Measurements from ENCODE around the gene CERCAM.

The CERCAM gene

DNA sequence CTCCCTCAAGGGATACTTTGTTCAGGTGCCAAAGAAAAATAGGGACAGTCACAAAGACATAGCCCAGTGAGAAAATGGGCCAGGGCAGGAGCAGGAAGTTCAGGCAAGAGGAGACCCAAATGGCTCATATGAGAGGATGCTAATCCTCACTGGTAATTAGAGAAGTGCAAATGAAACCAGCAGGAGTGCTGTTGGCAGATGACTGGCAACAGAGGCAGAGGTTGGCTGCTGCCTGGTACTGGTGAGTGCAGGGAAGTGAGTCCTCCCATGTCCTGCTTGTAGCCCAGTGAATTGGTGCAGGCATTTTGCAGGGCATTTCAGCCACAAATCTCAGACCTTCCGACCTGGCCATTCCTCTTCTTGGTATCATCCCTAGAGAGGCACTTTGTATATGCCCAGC, 58.6 kb downstream of the CERCAM start:
- H3K4me1 ChIP-seq (ENCODE audit: control insufficient read depth, insufficient read depth, low read length), result no peaks in the 10 kb centered on the region

DNA sequence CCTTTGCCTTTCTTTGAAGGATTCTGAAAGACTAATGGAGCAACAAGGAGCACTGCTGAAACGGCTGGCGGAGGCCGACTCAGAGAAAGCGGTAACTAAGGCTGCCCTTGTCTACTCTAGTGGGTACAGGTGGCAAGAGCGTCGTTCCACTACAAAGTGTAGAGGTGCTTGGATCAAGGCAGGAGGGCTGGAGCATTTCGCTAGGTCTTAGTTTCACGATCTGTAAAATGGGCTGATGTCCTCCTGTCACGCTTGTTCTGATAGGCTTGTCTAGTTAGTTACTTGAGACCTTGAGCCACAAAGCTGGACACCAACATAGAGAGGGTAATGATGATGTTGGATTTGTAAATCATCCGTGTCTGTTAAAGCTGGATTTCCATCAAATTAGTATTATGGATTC, 60.9 kb downstream of the CERCAM start:
- Histone ChIP-seq H3K27me3 (ENCODE audit: control insufficient read depth, insufficient read depth, low read length) (no peaks in the 10 kb centered on the region), H3K4me2 (ENCODE audit: low read length) (no peak overlapping the region), H3K36me3 (ENCODE audit: insufficient read depth, low read length) (peaks cover 61% of the 10 kb centered on the region), H3K9me3 (replicated peaks; ENCODE audit: low read length) (no peaks in the 10 kb centered on the region), H3K4me1 (ENCODE audit: control insufficient read depth, insufficient read depth, low read length) (no peaks in the 10 kb centered on the region), H3K4me3 (ENCODE audit: low read length) (no peak overlapping the region), H3K9ac (ENCODE audit: low read depth, low read length) (no peak overlapping the region)

More for the DNA sequence above, 58.6 kb downstream of the CERCAM start:
- Histone ChIP-seq H3K9me3 (replicated peaks; ENCODE audit: low read length) (no peaks in the 10 kb centered on the region), H3K4me3 (ENCODE audit: low read length) (no peak overlapping the region), H3K4me2 (ENCODE audit: low read length) (no peak overlapping the region), H3K9ac (ENCODE audit: low read depth, low read length) (no peak overlapping the region), H3K36me3 (ENCODE audit: insufficient read depth, low read length) (peaks cover 42% of the 10 kb centered on the region), H3K27me3 (ENCODE audit: control insufficient read depth, insufficient read depth, low read length) (no peaks in the 10 kb centered on the region)

DNA sequence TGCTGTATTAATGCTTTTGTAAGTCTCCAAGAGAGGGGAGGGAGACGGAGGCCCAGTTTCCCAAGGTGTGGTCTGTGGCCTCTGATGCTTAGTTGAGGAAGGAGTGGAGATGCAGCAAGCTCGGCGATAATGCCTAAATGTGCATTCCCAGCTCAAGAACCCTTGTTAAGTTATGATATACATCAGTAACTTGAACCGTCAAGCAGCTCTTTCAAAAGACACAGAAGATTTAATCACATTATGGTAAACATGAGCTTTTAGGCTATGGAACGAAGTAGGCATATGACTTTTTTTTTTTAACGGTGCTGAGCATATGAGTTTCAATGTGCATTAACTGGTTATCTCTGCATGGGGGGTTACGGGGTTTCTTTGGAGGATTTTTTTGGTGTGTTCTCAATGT, 61.5 kb downstream of the CERCAM start:
- Histone ChIP-seq H3K36me3 (ENCODE audit: insufficient read depth, low read length) (peaks cover 68% of the 10 kb centered on the region), H3K9ac (ENCODE audit: low read depth, low read length) (no peak overlapping the region), H3K4me2 (ENCODE audit: low read length) (no peak overlapping the region), H3K4me1 (ENCODE audit: control insufficient read depth, insufficient read depth, low read length) (no peaks in the 10 kb centered on the region), H3K9me3 (replicated peaks; ENCODE audit: low read length) (no peaks in the 10 kb centered on the region), H3K4me3 (ENCODE audit: low read length) (no peak overlapping the region), H3K27me3 (ENCODE audit: control insufficient read depth, insufficient read depth, low read length) (no peaks in the 10 kb centered on the region)

DNA sequence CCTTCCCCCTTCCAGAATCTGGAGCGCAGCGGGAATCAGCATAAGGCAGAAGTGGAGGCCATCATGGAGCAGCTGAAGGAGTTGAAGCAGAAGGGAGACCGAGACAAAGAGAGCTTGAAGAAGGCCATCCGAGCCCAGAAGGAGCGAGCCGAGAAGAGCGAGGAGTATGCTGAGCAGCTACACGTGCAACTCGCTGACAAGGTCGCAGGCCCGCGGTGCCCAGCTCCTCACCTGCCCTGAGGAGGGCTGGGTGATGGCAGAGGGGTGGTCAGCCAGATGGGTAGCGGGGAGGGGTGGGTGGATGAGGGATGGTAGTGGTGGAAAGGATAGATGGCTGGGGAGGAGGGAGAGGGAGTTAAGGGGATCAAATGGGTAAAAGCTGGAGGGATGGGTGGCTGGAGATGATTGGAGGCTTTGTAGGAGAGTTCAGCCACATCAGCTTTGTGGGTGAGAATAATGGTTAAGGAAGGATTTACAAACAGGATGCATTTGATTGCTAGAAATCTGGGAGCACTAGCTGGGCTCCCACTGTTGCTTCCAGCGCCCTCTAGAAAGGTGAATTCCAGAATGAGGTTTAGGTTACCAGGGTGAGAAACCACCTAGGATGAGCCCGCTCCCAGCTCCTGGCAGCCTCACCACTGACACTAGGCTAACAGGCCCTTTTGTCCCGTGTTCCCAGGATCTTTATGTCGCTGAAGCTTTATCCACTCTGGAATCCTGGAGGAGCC, 64.2 kb downstream of the CERCAM start:
- Histone ChIP-seq H3K9ac (ENCODE audit: low read depth, low read length) (no peak overlapping the region), H3K27me3 (ENCODE audit: control insufficient read depth, insufficient read depth, low read length) (no peaks in the 10 kb centered on the region), H3K36me3 (ENCODE audit: insufficient read depth, low read length) (peaks cover 68% of the 10 kb centered on the region)

DNA sequence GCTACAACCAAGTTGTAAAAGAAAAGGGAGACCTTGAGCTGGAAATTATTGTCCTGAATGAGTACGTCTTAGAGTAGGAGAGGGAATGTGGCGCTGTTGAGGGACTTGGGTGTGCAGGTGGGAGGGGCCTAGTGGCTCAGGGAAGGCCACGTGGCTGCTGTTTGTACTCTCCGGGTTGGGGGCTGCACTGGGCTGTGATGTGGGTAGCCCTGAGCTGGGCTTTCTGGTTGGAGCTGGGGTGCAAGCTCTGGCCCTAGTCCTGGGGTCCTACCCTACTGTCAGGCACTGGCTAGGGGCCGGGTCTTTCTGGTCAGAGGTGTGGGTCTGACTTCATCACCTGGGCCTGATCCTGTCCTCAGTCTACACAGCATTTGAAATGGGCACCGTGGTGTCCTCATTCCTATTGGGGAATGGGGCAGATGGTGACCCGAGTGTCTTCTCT, 64.8 kb downstream of the CERCAM start:
- H3K4me2 ChIP-seq (ENCODE audit: low read length), result no peak overlapping the region
- H3K4me1 ChIP-seq (ENCODE audit: control insufficient read depth, insufficient read depth, low read length), result no peaks in the 10 kb centered on the region
- H3K36me3 ChIP-seq (ENCODE audit: insufficient read depth, low read length), result peaks cover 71% of the 10 kb centered on the region
- H3K27me3 ChIP-seq (ENCODE audit: control insufficient read depth, insufficient read depth, low read length), result no peaks in the 10 kb centered on the region
- H3K9me3 ChIP-seq (replicated peaks; ENCODE audit: low read length), result no peaks in the 10 kb centered on the region
- H3K4me3 ChIP-seq (ENCODE audit: low read length), result no peak overlapping the region
- no peak overlapping the region for H3K9ac ChIP-seq (ENCODE audit: low read depth, low read length)

More for the DNA sequence above, 64.2 kb downstream of the CERCAM start:
- Histone ChIP-seq H3K4me3 (ENCODE audit: low read length) (no peak overlapping the region), H3K4me2 (ENCODE audit: low read length) (no peak overlapping the region), H3K4me1 (ENCODE audit: control insufficient read depth, insufficient read depth, low read length) (no peaks in the 10 kb centered on the region), H3K9me3 (replicated peaks; ENCODE audit: low read length) (no peaks in the 10 kb centered on the region)

DNA sequence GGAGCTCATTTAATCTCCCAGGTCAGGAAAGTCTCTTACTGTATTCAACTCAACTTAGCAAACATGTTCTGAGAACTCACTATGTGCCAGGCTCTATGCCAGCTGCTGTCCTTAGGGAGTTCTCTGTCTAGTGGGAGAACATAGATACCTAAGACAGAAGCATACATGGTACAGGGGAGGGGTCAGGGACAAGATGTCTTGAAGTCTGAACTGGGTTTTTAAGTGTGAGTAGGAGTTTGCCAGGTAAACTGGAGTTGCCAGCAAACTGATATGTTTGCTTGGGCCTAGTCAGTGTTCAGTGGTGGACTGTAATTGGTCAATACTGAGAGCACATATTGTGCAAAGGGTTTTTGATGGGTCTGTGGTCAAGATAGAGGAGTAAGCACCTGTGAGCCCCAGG, 65.5 kb downstream of the CERCAM start:
- no peak overlapping the region for H3K4me2 ChIP-seq (ENCODE audit: low read length)
- H3K4me3 ChIP-seq (ENCODE audit: low read length), result no peak overlapping the region
- no peaks in the 10 kb centered on the region for H3K27me3 ChIP-seq (ENCODE audit: control insufficient read depth, insufficient read depth, low read length)
- H3K4me1 ChIP-seq (ENCODE audit: control insufficient read depth, insufficient read depth, low read length), result no peaks in the 10 kb centered on the region
- H3K9ac ChIP-seq (ENCODE audit: low read depth, low read length), result no peak overlapping the region
- no peaks in the 10 kb centered on the region for H3K9me3 ChIP-seq (replicated peaks; ENCODE audit: low read length)
- H3K36me3 ChIP-seq (ENCODE audit: insufficient read depth, low read length), result peaks cover 74% of the 10 kb centered on the region

Data from skeletal muscle satellite cell (primary cell).